Measurements from ENCODE around the gene PIP. TPM values are rescaled to one million over a fixed set of nuclear protein-coding genes. Genes with fewer than 3 reads are reported as not detected.
"Not testable (repeated sequence)": the region's sequence is repeated elsewhere in the genome, so short reads cannot be mapped to it uniquely, and the experiment has no call there.

The PIP gene
- total RNA-seq (2014; rRNA removed; shearing (Covaris generic)) = not detected in 2 replicates

GRCh38 chr7:143131781-143132180 lies at the start of gene PIP:
Gene PIP (plus strand): TSS chr7:143132077. CDS start chr7:143132117, 40 bp downstream.
- no peak for DNase-seq (ENCODE audit: low read depth)

- no peak for DNase-seq (ENCODE audit: low read depth)
Measured at GRCh38 chr7:143085109-143085508, 46.8 kb upstream of the PIP start.

GRCh38 chr7:143085610-143086009 lies 46.3 kb upstream of the PIP start:
- not testable (repeated sequence) for DNase-seq (ENCODE audit: low read depth)

GRCh38 chr7:143088549-143089231 lies 43.2 kb upstream of the PIP start:
- not testable (repeated sequence) for DNase-seq (ENCODE audit: low read depth)

GRCh38 chr7:143096146-143096545 lies 35.7 kb upstream of the PIP start:
- no peak for DNase-seq (ENCODE audit: low read depth)

GRCh38 chr7:143099579-143099978 lies 32.3 kb upstream of the PIP start:
- not testable (repeated sequence) for DNase-seq (ENCODE audit: low read depth)

GRCh38 chr7:143104759-143105158 lies 27.1 kb upstream of the PIP start:
- DNase-seq (ENCODE audit: low read depth) = no peak

GRCh38 chr7:143108019-143108418 lies 23.9 kb upstream of the PIP start:
- not testable (repeated sequence) for DNase-seq (ENCODE audit: low read depth)

GRCh38 chr7:143117395-143117794 lies 14.5 kb upstream of the PIP start:
- no peak for DNase-seq (ENCODE audit: low read depth)

- no peak for DNase-seq (ENCODE audit: low read depth)
Measured at GRCh38 chr7:143120691-143121405, 11.0 kb upstream of the PIP start.

GRCh38 chr7:143123326-143123725 lies 8.6 kb upstream of the PIP start:
- DNase-seq (ENCODE audit: low read depth) = not testable (repeated sequence)

- no peak for DNase-seq (ENCODE audit: low read depth)
Measured at GRCh38 chr7:143126146-143126545, 5.7 kb upstream of the PIP start.

- DNase-seq (ENCODE audit: low read depth) = no peak
Measured at GRCh38 chr7:143129051-143129450, 2.8 kb upstream of the PIP start.

- no peak for DNase-seq (ENCODE audit: low read depth)
Measured at GRCh38 chr7:143129477-143129876, 2.4 kb upstream of the PIP start.

- DNase-seq (ENCODE audit: low read depth) = no peak
Measured at GRCh38 chr7:143130541-143130940, 1.3 kb upstream of the PIP start.

GRCh38 chr7:143147070-143147469 lies 15.2 kb downstream of the PIP start:
- DNase-seq (ENCODE audit: low read depth) = no peak

- DNase-seq (ENCODE audit: low read depth) = no peak
Measured at GRCh38 chr7:143148050-143148449, 16.2 kb downstream of the PIP start.

- DNase-seq (ENCODE audit: low read depth) = no peak
Measured at GRCh38 chr7:143148651-143149050, 16.8 kb downstream of the PIP start.

- not testable (repeated sequence) for DNase-seq (ENCODE audit: low read depth)
Measured at GRCh38 chr7:143150696-143151095, 18.8 kb downstream of the PIP start.

- DNase-seq (ENCODE audit: low read depth) = not testable (repeated sequence)
Measured at GRCh38 chr7:143158617-143159016, 26.7 kb downstream of the PIP start.

GRCh38 chr7:143171697-143172096 lies 39.8 kb downstream of the PIP start:
- no peak for DNase-seq (ENCODE audit: low read depth)

GRCh38 chr7:143172354-143172753 lies 40.5 kb downstream of the PIP start:
- DNase-seq (ENCODE audit: low read depth) = peak; percentile 71

GRCh38 chr7:143176128-143176527 lies 44.3 kb downstream of the PIP start:
- no peak for DNase-seq (ENCODE audit: low read depth)
